Activated CD8-positive, alpha-beta memory T cell treated with anti-CD3 and anti-CD28 coated beads, Interleukin-2, amount 10 ng/mL, durations not matched to agents 7 days and 5 days (primary cell): ENCODE data around the gene MPZL1. TPM values are rescaled to one million over a fixed set of nuclear protein-coding genes. Genes with fewer than 3 reads are reported as not detected.
"Not testable (repeated sequence)": the region's sequence is repeated elsewhere in the genome, so short reads cannot be mapped to it uniquely, and the experiment has no call there.

Experiments used
- ATAC-seq: fragments of 150-1000 bp; cut with Tn5 transposase; one replicate; pipeline ENCODE4 v1.10.0; 2021; ENCODE audit warnings: moderate library complexity
- CTCF ChIA-PET: fragments of 350-600 bp; sonication (Branson Sonifier 250); formaldehyde crosslinking; loops from one replicate; lab custom pipeline; 2021; ENCODE audit warnings: antibody characterized with exemption; lab: Charles Lee
- DNase-seq: peaks from one replicate; pipeline ENCODE4 v3.0.0-alpha.2; 2020
- H3K27ac Mint-ChIP-seq: one replicate; pipeline ENCODE4 v1.8.0; 2021; ENCODE audit warnings: mild to moderate bottlenecking, mixed read lengths
- H3K27me3 Mint-ChIP-seq: one replicate; pipeline ENCODE4 v1.8.0; 2021; ENCODE audit warnings: mixed read lengths
- H3K36me3 Mint-ChIP-seq: one replicate; pipeline ENCODE4 v1.8.0; 2021; ENCODE audit warnings: mild to moderate bottlenecking, mixed read lengths
- H3K4me1 Mint-ChIP-seq: one replicate; pipeline ENCODE4 v1.8.0; 2021; ENCODE audit warnings: mixed read lengths
- H3K4me3 Mint-ChIP-seq: one replicate; pipeline ENCODE4 v1.8.0; 2021; ENCODE audit warnings: mild to moderate bottlenecking, moderate library complexity, mixed read lengths
- H3K9me3 Mint-ChIP-seq: one replicate; pipeline ENCODE4 v1.8.0; 2022; ENCODE audit warnings: low read depth, mixed read lengths
- total RNA-seq, 2 experiments: library from RNA; stranded (reverse); gene quantifications; one replicate each; pipeline ENCODE4 v1.2.3, GENCODE V29; 2021

Gene MPZL1
- total RNA-seq, 2 experiments from 2014 or later: 12.4 to 14.2 TPM

DNA sequence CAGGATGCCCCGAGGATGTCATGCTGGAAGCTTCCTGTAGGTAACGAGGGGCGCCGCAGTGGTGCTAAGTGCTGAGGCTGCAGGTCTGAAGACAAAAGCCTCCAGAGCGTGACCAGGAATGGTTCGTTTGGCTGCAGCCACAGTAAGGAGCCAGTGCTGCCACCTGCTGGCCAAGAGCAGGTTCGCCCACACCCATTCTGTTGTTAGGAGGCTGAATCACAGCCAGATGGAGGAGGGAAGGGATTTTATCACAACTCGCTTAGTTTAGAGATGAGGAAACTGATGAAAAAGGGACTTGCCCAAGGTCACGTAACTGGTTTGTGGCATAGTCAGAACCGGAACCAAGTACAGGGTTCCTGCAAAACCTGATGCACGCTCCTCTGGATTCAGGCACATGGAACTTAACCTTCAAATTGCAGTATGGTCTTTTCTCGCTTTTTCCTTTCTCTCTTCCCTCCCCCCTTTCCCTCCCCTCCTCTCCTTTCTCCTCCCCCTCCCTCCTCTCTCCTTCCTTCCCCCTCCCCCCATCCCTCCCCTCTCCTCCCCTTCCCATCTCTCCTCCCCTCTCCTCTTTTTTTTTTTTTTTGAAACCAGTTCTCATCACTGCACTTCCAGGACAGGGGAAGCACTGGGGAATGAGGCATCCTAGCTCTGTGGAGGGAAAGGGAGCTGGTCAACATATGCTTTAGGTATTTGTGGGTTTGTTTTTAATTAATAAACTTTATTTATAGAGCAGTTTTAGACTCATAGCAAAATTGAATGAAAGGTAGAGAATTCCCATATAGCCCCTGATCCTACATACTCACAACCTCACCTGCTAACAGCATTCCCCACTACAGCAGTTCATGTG is 81.8 kb downstream of the MPZL1 start:
- no peaks in the 10 kb centered on the region for H3K27me3 Mint-ChIP-seq
- H3K9me3 Mint-ChIP-seq: no peaks in the 10 kb centered on the region

DNA sequence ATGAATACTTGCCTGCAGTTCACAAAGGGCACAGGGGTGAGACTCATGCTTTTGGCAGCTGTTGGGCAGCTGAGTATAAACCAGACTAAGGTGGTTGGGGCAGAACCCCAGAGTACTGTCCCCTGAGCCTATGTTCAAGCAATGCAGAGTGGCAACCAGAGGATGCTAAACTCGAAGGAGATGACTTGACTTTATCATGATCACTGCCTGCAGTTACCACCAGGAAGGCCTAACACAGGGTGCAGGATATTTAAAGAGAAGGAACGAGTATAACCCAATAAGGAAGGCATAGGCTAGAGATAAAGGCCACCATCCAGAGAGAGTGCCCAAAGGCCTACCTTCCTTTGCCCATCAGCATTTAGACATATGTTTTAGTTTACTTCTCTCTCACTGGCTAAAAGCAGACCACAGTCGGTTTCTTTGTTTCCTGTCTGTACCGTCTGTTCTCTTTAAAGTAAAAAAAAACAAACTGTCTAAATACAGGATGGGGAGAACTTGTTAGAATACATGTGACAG is 83.3 kb downstream of the MPZL1 start:
- Mint-ChIP-seq H3K4me3 (no peak overlapping the region), H3K4me1 (peaks cover 29% of the 10 kb centered on the region), H3K27me3 (peaks cover 6% of the 10 kb centered on the region), H3K36me3 (peaks cover 1% of the 10 kb centered on the region), H3K27ac (peak overlapping the region; percentile 93), H3K9me3 (no peaks in the 10 kb centered on the region)
- ATAC-seq (peak; percentile 69), DNase-seq (peak; percentile 64)
- CTCF ChIA-PET: interaction anchor here (1.6 kb wide), 1 partner anchor 90 kb away, joined by 6 read pairs; no protein-coding TSS in a partner anchor

More for the DNA sequence above, 81.8 kb downstream of the MPZL1 start:
- DNase-seq (peak; percentile 94), ATAC-seq (peak; percentile 89)
- Mint-ChIP-seq H3K36me3 (peaks cover 1% of the 10 kb centered on the region), H3K27ac (peak overlapping the region; percentile 67), H3K4me1 (peaks cover 27% of the 10 kb centered on the region), H3K4me3 (peak overlapping the region; percentile 10)
- CTCF ChIA-PET: interaction anchor here (0.9 to 1.6 kb wide), 7 partner anchors 10 to 203 kb away, joined by 3 to 6 read pairs (median 3); no protein-coding TSS in a partner anchor

DNA sequence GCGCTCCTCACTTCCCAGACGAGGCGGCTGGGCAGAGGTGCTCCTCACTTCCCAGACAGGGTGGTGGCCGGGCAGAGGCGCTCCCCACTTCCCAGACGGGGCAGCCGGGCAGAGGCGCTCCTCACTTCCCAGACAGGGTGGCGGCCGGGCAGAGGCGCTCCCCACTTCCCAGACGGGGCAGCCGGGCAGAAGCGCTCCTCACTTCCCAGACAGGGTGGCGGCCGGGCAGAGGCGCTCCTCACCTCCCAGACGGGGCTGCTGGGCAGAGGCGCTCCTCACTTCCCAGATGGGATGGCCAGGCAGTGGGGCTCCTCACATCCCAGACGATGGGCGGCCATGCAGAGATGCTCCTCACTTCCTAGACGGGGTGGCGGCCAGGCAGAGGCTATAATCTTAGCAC is 84.5 kb downstream of the MPZL1 start:
- peaks cover 29% of the 10 kb centered on the region for H3K4me1 Mint-ChIP-seq
- H3K27me3 Mint-ChIP-seq, H3K4me3 Mint-ChIP-seq, DNase-seq, H3K27ac Mint-ChIP-seq, H3K36me3 Mint-ChIP-seq, ATAC-seq, H3K9me3 Mint-ChIP-seq: not testable (repeated sequence)
- CTCF ChIA-PET: interaction anchor here (3.0 kb wide), 1 partner anchor 276 kb away, joined by 8 read pairs; no protein-coding TSS in a partner anchor

DNA sequence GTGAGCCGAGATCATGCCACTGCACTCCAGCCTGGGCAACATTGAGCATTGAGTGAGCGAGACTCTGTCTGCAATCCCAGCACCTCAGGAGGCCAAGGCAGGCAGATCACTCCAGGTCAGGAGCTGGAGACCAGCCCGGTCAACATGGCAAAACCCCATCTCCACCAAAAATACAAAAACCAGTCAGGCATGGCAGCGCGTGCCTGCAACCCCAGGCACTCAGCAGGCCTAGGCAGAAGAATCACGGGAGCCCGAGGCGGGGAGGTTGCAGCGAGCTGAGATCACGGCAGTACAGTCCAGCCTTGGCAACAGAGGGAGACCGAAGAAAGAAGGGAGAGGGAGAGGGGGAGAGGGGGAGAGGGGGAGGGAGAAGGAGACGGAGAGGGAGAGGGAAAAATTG is 84.9 kb downstream of the MPZL1 start:
- CTCF ChIA-PET: interaction anchor here (2.2 to 3.0 kb wide), 3 partner anchors 85 to 276 kb away, joined by 8 to 11 read pairs (median 8); partner anchors contain the start of gene MPZL1
- H3K36me3 Mint-ChIP-seq: not testable (repeated sequence)

DNA sequence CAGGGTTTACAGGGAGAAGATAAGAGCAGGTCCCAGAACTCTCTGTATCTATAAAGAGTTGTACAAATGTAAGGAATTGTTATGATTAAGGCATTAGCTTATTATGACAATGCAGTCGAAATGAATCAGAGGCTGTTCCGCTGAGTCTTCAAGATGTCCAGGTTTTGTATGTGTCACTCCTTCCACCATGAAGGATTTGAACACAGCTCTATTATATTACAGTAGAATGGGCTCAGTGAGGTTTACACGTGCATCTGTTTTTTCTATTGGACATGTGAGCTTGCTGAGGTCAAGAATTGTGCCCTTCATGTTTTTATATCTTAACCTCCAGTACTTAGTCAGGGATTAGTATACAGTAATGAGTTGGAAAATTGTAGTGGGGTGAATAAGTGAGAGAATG is 86.3 kb downstream of the MPZL1 start:
- Mint-ChIP-seq H3K36me3 (peaks cover 3% of the 10 kb centered on the region), H3K4me3 (no peak overlapping the region), H3K27me3 (peaks cover 19% of the 10 kb centered on the region), H3K9me3 (peaks cover 3% of the 10 kb centered on the region), H3K27ac (no peak overlapping the region), H3K4me1 (peaks cover 27% of the 10 kb centered on the region)
- CTCF ChIA-PET: interaction anchor here (2.2 to 3.0 kb wide), 3 partner anchors 87 to 274 kb away, joined by 8 to 11 read pairs (median 8); partner anchors contain the start of gene MPZL1
- no peak for ATAC-seq
- DNase-seq: no peak

More for the DNA sequence above, 84.9 kb downstream of the MPZL1 start:
- ATAC-seq, DNase-seq, H3K27me3 Mint-ChIP-seq, H3K9me3 Mint-ChIP-seq, H3K27ac Mint-ChIP-seq, H3K4me3 Mint-ChIP-seq: not testable (repeated sequence)
- H3K4me1 Mint-ChIP-seq: peaks cover 29% of the 10 kb centered on the region

DNA sequence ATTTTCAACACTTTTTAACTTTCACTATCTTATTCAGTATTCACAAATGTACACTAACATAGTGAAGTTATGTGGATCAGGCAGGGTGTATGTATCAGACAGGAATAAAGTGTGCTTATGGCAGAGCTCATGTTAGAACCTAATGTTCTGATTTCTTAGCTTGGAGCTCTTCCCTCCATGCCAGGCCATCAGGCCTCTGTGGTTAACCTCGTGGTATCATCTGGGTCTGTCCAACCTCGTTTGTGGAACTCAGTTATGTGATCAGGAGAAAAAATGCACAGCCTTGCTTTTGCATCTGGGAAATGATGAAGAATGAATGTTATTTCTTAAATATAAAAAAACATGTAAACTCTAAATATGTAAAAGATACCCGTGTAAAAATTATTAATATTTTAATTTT is 86.9 kb downstream of the MPZL1 start:
- CTCF ChIA-PET: interaction anchor here (2.2 to 3.0 kb wide), 3 partner anchors 87 to 274 kb away, joined by 8 to 11 read pairs (median 8); partner anchors contain the start of gene MPZL1
- Mint-ChIP-seq H3K9me3 (peaks cover 3% of the 10 kb centered on the region), H3K27ac (no peak overlapping the region), H3K4me1 (peaks cover 22% of the 10 kb centered on the region), H3K4me3 (no peak overlapping the region), H3K27me3 (peaks cover 21% of the 10 kb centered on the region), H3K36me3 (peaks cover 3% of the 10 kb centered on the region)
- ATAC-seq: no peak
- DNase-seq: no peak

DNA sequence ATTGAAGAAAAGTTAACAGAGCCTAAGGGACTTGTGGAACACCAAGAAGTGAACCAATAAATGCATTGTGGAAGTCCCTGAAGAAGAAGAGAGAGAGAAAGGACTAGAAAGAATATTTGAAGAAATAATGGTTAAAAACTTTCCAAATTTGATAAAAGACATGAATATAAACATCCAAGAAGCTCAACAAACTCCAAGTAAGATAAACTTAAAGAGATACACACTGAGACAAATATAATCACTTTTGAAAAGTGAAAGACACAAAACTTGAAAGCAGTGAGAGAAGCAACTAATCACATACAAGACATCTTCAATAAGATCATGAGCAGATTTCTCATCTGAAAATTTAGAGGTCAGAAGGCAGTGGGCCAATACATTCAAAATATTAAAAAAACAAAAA is 91.2 kb downstream of the MPZL1 start:
- Mint-ChIP-seq H3K27ac (no peak overlapping the region), H3K4me1 (peaks cover 3% of the 10 kb centered on the region), H3K27me3 (peaks cover 23% of the 10 kb centered on the region), H3K4me3 (no peak overlapping the region), H3K36me3 (peaks cover 3% of the 10 kb centered on the region), H3K9me3 (peaks cover 8% of the 10 kb centered on the region)
- ATAC-seq (no peak), DNase-seq (no peak)
- CTCF ChIA-PET: no interaction called here

DNA sequence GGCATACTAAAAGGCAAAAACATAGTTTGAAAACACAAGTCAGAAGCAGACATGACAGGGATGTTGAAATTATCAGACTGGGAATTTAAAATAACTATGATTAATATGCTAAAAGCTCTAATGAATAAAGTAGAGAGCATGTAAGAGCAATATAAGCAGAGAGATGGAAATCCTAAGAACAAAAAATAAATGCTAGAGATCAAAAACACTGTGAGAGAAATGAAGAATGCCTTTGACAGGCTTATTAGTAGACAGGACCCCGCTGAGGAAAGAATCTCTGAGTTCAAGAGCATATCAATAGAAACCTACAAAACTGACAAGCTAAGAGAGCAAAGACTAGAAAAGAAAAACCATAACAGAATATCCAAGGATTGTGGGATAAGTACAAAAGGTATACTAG is 93.9 kb downstream of the MPZL1 start:
- H3K4me3 Mint-ChIP-seq: no peak overlapping the region
- peaks cover 19% of the 10 kb centered on the region for H3K27me3 Mint-ChIP-seq
- peaks cover 8% of the 10 kb centered on the region for H3K4me1 Mint-ChIP-seq
- peaks cover 8% of the 10 kb centered on the region for H3K9me3 Mint-ChIP-seq
- CTCF ChIA-PET: interaction anchor here (0.7 to 1.0 kb wide), 2 partner anchors 16 to 507 kb away, joined by 3 read pairs; no protein-coding TSS in a partner anchor
- ATAC-seq: no peak
- no peak for DNase-seq
- no peak overlapping the region for H3K27ac Mint-ChIP-seq
- H3K36me3 Mint-ChIP-seq: peaks cover 5% of the 10 kb centered on the region

DNA sequence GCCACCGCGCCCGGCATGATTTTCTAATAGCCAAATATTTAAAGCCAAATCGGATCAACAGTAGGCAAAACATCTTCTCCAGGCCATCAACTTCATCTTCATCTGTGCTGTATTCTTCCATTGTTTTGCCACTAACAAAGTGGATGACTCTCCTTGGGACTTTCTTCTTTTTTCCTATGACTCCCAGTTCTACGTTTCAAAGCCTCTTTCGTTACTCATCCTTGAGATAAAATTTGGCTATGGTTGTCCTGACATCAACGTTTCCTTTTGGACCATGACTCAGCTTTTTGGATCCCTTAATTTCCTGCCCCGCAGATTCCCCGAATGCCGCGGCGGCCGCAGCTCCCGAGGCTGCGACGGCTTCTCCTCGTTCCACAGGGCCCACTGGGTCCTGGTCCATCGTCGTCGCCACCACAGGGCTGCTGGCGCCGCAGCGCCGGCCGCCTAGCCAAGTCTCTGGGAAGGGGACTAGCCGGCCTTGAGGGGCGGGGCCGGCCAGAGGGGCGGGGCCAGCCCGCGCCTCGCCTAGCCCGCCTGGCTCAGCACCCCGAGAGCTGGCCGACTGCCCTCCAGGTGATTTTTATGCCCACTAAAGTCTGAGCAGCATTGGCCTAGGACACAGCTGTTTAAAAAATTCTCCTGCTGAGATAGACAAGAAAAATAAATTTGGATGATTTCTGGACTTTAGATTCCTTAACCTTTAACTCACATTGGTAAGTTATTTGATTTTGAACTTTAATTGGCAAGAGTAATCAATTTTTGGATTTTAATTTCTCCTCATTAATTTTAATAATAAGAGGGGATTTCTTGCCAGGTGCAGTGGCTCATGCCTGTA is 98.3 kb downstream of the MPZL1 start:
- H3K4me3 Mint-ChIP-seq: peak overlapping the region; percentile 63
- peaks cover 2% of the 10 kb centered on the region for H3K36me3 Mint-ChIP-seq
- peaks cover 13% of the 10 kb centered on the region for H3K4me1 Mint-ChIP-seq
- CTCF ChIA-PET: no interaction called here
- no peak overlapping the region for H3K27ac Mint-ChIP-seq
- H3K9me3 Mint-ChIP-seq: peaks cover 6% of the 10 kb centered on the region
- H3K27me3 Mint-ChIP-seq: peaks cover 10% of the 10 kb centered on the region
- DNase-seq: no peak
- peak; percentile 86 for ATAC-seq

DNA sequence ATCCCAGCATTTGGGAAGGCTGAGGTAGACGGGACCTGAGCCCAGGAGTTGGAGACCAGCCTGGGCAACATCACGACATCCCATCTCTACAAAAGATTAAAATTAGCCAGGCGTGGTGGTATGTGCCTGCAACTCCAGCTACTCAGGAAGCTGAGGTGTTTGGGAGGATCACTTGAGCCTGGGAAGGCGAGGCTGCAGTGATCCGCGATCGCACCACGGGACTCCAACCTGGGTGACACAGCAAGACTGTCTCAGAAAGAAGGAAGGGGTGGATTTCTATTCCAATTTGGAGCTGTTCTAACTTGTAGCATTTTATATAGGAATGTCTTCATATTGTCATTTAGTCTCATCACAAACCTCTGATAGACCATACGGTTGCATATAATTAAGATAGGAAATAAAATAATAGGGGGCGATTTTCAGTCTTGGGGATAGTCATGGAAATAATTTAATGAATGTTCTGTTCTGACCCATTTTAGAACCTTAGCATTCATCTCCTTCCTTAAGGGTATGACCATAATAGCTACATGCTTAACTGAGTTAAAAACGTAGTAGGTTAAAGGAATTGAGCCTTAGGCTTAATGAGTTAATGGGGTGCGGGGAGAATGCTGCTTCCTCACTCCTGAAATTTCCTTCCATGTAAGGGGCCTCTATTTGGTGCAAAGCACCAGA is 99.0 kb downstream of the MPZL1 start:
- CTCF ChIA-PET: no interaction called here

DNA sequence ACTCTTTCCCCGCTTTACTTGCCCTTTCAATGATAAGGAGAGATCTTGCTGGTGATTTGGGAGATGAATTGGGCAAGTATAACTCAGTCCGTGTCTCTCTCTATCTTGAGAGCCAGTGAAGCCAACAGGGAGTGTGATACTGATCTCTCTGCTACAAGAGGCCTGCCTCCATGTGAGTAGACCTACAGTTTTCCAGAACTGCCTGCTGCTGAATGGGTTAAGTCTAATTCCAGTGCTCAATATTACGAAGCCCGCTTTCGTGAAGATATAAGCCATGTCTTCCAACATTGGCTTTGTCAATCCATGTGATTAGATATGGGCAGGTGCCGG is 99.5 kb downstream of the MPZL1 start:
- DNase-seq (no peak), ATAC-seq (no peak)
- Mint-ChIP-seq H3K4me3 (no peak overlapping the region), H3K4me1 (peaks cover 13% of the 10 kb centered on the region), H3K9me3 (no peaks in the 10 kb centered on the region), H3K36me3 (peaks cover 2% of the 10 kb centered on the region), H3K27me3 (peaks cover 11% of the 10 kb centered on the region), H3K27ac (no peak overlapping the region)
- CTCF ChIA-PET: no interaction called here

More for the DNA sequence above, 99.0 kb downstream of the MPZL1 start:
- Mint-ChIP-seq H3K27ac (no peak overlapping the region), H3K4me1 (peaks cover 13% of the 10 kb centered on the region), H3K27me3 (peaks cover 9% of the 10 kb centered on the region), H3K9me3 (peaks cover 2% of the 10 kb centered on the region), H3K36me3 (peaks cover 2% of the 10 kb centered on the region), H3K4me3 (no peak overlapping the region)
- no peak for DNase-seq
- no peak for ATAC-seq

DNA sequence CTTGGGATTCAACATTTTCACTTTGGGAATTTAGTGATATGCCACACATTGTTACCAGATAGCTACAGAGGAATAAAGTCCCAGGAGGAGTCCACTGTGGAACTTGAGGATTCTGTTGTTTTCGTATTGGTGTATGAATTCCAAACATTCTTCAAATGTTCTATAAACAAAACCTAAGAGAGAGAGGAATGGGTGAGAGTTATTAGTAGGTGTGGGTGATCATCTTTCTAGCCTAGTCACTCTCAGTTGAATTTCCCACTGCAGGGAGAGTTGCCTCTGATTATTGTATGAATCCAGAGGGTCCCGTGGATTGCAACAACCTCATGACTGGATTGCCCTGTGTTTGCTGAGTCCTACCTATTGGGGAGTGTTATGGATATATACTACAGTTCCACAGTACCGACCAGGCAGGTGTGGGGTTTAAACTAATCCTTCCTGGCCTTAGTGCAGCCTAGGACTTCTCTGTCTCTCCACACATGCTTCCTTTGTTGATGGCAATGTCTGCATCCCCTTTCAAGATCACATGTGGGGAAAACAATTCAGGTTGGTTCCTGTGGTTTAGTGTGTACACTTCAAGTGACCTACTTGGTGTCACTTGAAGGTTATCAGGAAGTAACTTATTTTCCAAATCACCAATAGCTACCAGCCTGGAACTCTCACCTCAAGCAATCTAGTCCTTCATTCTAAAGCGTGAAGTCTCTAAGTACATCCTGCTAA is 100.3 kb downstream of the MPZL1 start:
- Mint-ChIP-seq H3K27me3 (peaks cover 11% of the 10 kb centered on the region), H3K27ac (no peak overlapping the region), H3K4me1 (peaks cover 13% of the 10 kb centered on the region), H3K9me3 (no peaks in the 10 kb centered on the region), H3K4me3 (no peak overlapping the region), H3K36me3 (peaks cover 2% of the 10 kb centered on the region)
- CTCF ChIA-PET: interaction anchor here (0.9 kb wide), 1 partner anchor 8 kb away, joined by 3 read pairs; no protein-coding TSS in a partner anchor
- no peak for ATAC-seq
- DNase-seq: no peak
